Osteocyte (in vitro differentiated cells): ENCODE data around the gene SYCP2. TPM values are rescaled to one million over a fixed set of nuclear protein-coding genes. Genes with fewer than 3 reads are reported as not detected.
A peak's percentile ranks its signal among the peaks of the same experiment; 100 is the strongest.

Source experiments
- DNase-seq: peaks from one replicate; pipeline ENCODE4 v3.0.0; 2021; ENCODE audit warnings: mixed read lengths; ENCODE audit not compliant: unreplicated experiment; ENCODE audit errors: extremely low spot score
- H3K27ac Mint-ChIP-seq: one replicate; pipeline ENCODE4 v1.8.0; 2021; ENCODE audit warnings: mild to moderate bottlenecking, mixed read lengths; ENCODE audit not compliant: unreplicated experiment
- H3K27me3 Mint-ChIP-seq: one replicate; pipeline ENCODE4 v1.8.0; 2021; ENCODE audit warnings: mixed read lengths; ENCODE audit not compliant: unreplicated experiment
- H3K36me3 Mint-ChIP-seq: one replicate; pipeline ENCODE4 v1.8.0; 2021; ENCODE audit warnings: mixed read lengths; ENCODE audit not compliant: unreplicated experiment
- H3K4me1 Mint-ChIP-seq: one replicate; pipeline ENCODE4 v1.8.0; 2021; ENCODE audit warnings: mixed read lengths; ENCODE audit not compliant: unreplicated experiment
- H3K4me3 Mint-ChIP-seq: one replicate; pipeline ENCODE4 v1.8.0; 2021; ENCODE audit warnings: mild to moderate bottlenecking, moderate library complexity, mixed read lengths; ENCODE audit not compliant: unreplicated experiment
- H3K9me3 Mint-ChIP-seq: one replicate; pipeline ENCODE4 v1.8.0; 2021; ENCODE audit warnings: mixed read lengths; ENCODE audit not compliant: unreplicated experiment
- long read RNA-seq: library from polyadenylated mRNA; unstranded; transcript quantifications from one replicate; pipeline ENCODE4 v2.0.0, GENCODE V29; 2021
- total RNA-seq: library from RNA; stranded (reverse); gene quantifications from 2 replicates; pipeline ENCODE4 v1.2.1, GENCODE V29; 2021
- TF ChIP-seq, protein P1 (sequence below): fragments of 200-600 bp; sonication (generic); IDR thresholded peaks from 2 replicates; pipeline ENCODE4 v1.5.0; 2021; ENCODE audit warnings: antibody characterized with exemption, mild to moderate bottlenecking, moderate library complexity

SYCP2 gene, protein sequence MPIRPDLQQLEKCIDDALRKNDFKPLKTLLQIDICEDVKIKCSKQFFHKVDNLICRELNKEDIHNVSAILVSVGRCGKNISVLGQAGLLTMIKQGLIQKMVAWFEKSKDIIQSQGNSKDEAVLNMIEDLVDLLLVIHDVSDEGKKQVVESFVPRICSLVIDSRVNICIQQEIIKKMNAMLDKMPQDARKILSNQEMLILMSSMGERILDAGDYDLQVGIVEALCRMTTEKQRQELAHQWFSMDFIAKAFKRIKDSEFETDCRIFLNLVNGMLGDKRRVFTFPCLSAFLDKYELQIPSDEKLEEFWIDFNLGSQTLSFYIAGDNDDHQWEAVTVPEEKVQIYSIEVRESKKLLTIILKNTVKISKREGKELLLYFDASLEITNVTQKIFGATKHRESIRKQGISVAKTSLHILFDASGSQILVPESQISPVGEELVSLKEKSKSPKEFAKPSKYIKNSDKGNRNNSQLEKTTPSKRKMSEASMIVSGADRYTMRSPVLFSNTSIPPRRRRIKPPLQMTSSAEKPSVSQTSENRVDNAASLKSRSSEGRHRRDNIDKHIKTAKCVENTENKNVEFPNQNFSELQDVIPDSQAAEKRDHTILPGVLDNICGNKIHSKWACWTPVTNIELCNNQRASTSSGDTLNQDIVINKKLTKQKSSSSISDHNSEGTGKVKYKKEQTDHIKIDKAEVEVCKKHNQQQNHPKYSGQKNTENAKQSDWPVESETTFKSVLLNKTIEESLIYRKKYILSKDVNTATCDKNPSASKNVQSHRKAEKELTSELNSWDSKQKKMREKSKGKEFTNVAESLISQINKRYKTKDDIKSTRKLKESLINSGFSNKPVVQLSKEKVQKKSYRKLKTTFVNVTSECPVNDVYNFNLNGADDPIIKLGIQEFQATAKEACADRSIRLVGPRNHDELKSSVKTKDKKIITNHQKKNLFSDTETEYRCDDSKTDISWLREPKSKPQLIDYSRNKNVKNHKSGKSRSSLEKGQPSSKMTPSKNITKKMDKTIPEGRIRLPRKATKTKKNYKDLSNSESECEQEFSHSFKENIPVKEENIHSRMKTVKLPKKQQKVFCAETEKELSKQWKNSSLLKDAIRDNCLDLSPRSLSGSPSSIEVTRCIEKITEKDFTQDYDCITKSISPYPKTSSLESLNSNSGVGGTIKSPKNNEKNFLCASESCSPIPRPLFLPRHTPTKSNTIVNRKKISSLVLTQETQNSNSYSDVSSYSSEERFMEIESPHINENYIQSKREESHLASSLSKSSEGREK (N-terminal part only)
- 1.7 and 2.1 TPM in 2 replicates for total RNA-seq
- long read RNA-seq, partial matches to known transcripts = 1 of 2 reads
- long read RNA-seq, other reads (novel, unspliced or antisense) = 1 of 2 reads

DNA sequence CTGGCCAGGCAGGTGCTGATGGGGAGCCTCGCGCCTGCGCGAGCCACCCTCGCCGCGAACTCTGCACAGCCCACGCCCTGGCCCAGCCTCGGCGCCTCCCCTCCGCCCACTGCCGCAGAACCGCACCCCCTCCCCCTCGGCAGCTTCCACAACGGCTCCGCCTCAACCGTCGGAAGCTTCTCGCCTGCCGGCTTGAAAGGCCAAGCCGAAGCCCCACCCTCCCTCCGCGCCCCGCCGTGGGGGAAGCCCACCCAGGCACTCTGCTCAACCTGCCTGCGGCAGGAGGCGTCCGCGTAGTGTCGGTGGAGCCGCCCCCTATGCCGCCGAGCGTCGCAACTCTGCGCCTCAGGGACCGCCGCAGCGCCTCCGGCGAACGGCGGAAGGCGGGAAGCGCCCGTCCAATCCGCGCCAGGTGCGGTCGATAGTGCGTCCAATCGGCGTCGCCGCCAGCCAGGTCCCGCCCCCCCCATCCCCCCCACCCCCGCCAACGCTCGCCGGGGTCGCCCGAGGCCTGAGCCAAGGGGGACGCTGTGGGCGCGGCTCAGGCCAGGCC is at the start of gene SYCP2:
Gene SYCP2, minus strand, starts transcription at position 342 of the 553 bp plus-strand sequence. CDS start 11,224 bp downstream, outside the sequence.
- Mint-ChIP-seq H3K4me1 (peaks cover 28% of the 10 kb centered on the region), H3K36me3 (peaks cover 3% of the 10 kb centered on the region), H3K9me3 (no peaks in the 10 kb centered on the region), H3K27ac (no peak within 1 kb of the TSS), H3K4me3 (peak within 1 kb of the TSS; percentile 74), H3K27me3 (no peaks in the 10 kb centered on the region)
- no peak for DNase-seq
- TF ChIP-seq, protein P1, sequence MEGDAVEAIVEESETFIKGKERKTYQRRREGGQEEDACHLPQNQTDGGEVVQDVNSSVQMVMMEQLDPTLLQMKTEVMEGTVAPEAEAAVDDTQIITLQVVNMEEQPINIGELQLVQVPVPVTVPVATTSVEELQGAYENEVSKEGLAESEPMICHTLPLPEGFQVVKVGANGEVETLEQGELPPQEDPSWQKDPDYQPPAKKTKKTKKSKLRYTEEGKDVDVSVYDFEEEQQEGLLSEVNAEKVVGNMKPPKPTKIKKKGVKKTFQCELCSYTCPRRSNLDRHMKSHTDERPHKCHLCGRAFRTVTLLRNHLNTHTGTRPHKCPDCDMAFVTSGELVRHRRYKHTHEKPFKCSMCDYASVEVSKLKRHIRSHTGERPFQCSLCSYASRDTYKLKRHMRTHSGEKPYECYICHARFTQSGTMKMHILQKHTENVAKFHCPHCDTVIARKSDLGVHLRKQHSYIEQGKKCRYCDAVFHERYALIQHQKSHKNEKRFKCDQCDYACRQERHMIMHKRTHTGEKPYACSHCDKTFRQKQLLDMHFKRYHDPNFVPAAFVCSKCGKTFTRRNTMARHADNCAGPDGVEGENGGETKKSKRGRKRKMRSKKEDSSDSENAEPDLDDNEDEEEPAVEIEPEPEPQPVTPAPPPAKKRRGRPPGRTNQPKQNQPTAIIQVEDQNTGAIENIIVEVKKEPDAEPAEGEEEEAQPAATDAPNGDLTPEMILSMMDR = no peak

DNA sequence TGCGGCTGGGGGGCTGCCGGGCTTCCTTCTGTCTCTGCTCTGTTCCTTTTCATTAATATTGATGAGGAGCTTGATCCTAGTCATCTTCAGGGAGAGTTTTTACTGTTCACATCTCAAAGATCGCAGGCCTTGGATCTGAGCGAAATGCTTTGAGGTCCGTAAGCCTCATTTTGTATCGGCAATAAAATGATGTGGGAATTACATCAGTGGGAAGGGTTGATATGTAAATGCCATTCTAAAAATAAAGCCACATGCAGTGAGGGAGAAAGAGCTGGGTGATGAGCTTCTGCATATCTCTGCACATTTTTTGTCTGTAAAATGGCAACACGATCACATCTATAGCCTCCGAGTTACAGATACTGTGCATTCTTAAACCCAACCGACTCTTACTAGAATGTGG is 49.6 kb upstream of the SYCP2 start:
- no peak overlapping the region for H3K4me3 Mint-ChIP-seq
- peaks cover 6% of the 10 kb centered on the region for H3K27me3 Mint-ChIP-seq
- H3K36me3 Mint-ChIP-seq = no peaks in the 10 kb centered on the region
- DNase-seq = peak; percentile 30
- H3K9me3 Mint-ChIP-seq = peaks cover 8% of the 10 kb centered on the region
- H3K4me1 Mint-ChIP-seq = no peaks in the 10 kb centered on the region
- H3K27ac Mint-ChIP-seq = no peak overlapping the region
- TF ChIP-seq, protein P1 = no peak

DNA sequence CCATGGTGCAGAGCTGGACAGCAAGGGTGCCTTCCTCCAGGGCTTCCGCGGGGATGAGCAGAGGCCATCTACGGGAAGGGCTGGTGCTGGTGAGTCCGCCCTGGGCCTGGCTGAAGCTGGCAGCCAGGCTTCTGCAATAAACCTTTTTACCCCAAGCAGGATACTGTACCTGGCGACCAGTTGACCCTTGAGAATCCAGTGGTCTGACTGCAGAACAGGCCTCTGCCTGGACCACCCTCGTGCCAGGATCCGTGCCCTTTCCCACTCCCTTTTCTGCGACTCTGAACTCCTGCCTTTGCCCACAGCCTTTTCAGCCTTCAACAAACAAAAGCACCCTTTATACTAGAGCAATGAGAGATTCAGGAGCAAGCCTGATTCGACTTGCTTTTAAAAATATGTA is 43.6 kb upstream of the SYCP2 start:
- H3K4me3 Mint-ChIP-seq = no peak overlapping the region
- H3K27ac Mint-ChIP-seq = no peak overlapping the region
- TF ChIP-seq, protein P1 = no peak
- H3K27me3 Mint-ChIP-seq = peaks cover 5% of the 10 kb centered on the region
- no peaks in the 10 kb centered on the region for H3K36me3 Mint-ChIP-seq
- peaks cover 3% of the 10 kb centered on the region for H3K4me1 Mint-ChIP-seq
- DNase-seq = peak; percentile 77
- H3K9me3 Mint-ChIP-seq = peaks cover 6% of the 10 kb centered on the region

DNA sequence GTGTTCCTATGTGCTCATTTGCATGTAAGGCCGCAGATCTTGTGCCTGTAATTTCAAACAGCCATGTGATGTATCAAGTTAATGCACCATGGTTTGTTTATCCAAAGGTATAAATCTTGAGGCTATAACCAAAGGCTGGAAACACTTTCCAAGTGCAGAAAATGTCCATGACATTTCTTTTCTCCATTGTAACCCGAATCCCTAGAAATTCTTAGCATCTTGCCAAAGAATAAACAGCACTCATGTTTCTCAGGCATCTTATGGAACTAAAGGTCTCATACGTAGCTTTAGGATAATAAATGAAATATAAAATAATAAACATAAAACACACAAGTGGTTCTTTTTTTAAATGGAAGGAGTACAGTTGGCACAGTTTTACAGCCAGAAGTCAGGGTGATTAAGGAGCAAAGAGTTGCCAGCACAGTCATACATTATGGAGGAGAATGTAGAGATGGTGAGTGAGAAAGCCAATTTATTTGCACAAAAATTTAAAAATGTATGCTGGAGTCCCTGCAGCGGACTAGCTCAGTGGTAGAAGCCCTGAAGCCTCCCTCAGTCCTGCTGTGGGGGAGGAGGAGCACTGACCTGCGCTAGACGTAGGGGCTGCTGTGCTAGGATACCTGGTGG is 42.8 kb upstream of the SYCP2 start:
- Mint-ChIP-seq H3K27me3 (peaks cover 3% of the 10 kb centered on the region), H3K9me3 (no peaks in the 10 kb centered on the region), H3K27ac (no peak overlapping the region)

More for the DNA sequence above, 42.8 kb upstream of the SYCP2 start:
- H3K36me3 Mint-ChIP-seq = no peaks in the 10 kb centered on the region
- peaks cover 3% of the 10 kb centered on the region for H3K4me1 Mint-ChIP-seq
- DNase-seq = peak; percentile 40
- TF ChIP-seq, protein P1 = no peak
- H3K4me3 Mint-ChIP-seq = no peak overlapping the region
